HG03558 (cell line): Measurements from ENCODE around the gene MIAT.
"Not testable (repeated sequence)": the region's sequence is repeated elsewhere in the genome, so short reads cannot be mapped to it uniquely, and the experiment has no call there.

Source experiments
- ATAC-seq: cut with Tn5 transposase; IDR thresholded peaks from one replicate; pipeline ENCODE4 v1.9.1; 2021; ENCODE audit warnings: moderate number of reproducible peaks; ENCODE audit not compliant: unreplicated experiment; ENCODE audit errors: extremely low read depth

MIAT gene

GRCh38 chr22:26656891-26657851 lies at the start of gene MIAT:
Gene MIAT, plus strand, starts transcription at chr22:26657588.
- ATAC-seq: no peak

- ATAC-seq: no peak
These were observed 49.3 kb upstream of the MIAT start for GRCh38 chr22:26608129-26608528.

- ATAC-seq: no peak
These were observed 48.1 kb upstream of the MIAT start for GRCh38 chr22:26609287-26609686.

- no peak for ATAC-seq
These were observed 47.1 kb upstream of the MIAT start for GRCh38 chr22:26610072-26610958.

GRCh38 chr22:26610996-26611395 lies 46.4 kb upstream of the MIAT start:
- ATAC-seq: no peak

- no peak for ATAC-seq
These were observed 44.7 kb upstream of the MIAT start for GRCh38 chr22:26612652-26613051.

- ATAC-seq: not testable (repeated sequence)
These were observed 43.6 kb upstream of the MIAT start for GRCh38 chr22:26613753-26614152.

GRCh38 chr22:26614322-26614721 lies 43.1 kb upstream of the MIAT start:
- no peak for ATAC-seq

GRCh38 chr22:26615149-26615548 lies 42.2 kb upstream of the MIAT start:
- ATAC-seq: no peak

GRCh38 chr22:26615830-26616435 lies 41.5 kb upstream of the MIAT start:
- ATAC-seq: no peak

- ATAC-seq: no peak
These were observed 40.7 kb upstream of the MIAT start for GRCh38 chr22:26616650-26617049.

- ATAC-seq: no peak
These were observed 39.9 kb upstream of the MIAT start, which contains the start of gene CRYBB1 for GRCh38 chr22:26617271-26618199. Gene CRYBB1, minus strand, starts transcription at chr22:26618027. Its CDS starts 1,708 bp downstream, at chr22:26616319.

GRCh38 chr22:26618455-26618854 lies 38.9 kb upstream of the MIAT start:
- ATAC-seq: no peak

GRCh38 chr22:26619510-26619909 lies 37.9 kb upstream of the MIAT start:
- ATAC-seq: no peak

GRCh38 chr22:26620197-26620596 lies 37.2 kb upstream of the MIAT start:
- ATAC-seq: no peak

GRCh38 chr22:26621663-26622062 lies 35.7 kb upstream of the MIAT start, which contains the start of gene CRYBA4:
Gene CRYBA4, plus strand, starts transcription at chr22:26621963. Its CDS starts 634 bp downstream, at chr22:26622597.
- no peak for ATAC-seq

GRCh38 chr22:26623984-26624383 lies 33.4 kb upstream of the MIAT start:
- ATAC-seq: no peak

GRCh38 chr22:26624803-26625202 lies 32.6 kb upstream of the MIAT start:
- ATAC-seq: no peak
